ENCODE measurements around the gene PPM1L. TPM values are rescaled to one million over a fixed set of nuclear protein-coding genes. Genes with fewer than 3 reads are reported as not detected.
"Not testable (repeated sequence)": the region's sequence is repeated elsewhere in the genome, so short reads cannot be mapped to it uniquely, and the experiment has no call there.

PPM1L gene
- total RNA-seq, 1 donor = 2.5 TPM

- DNase-seq (ENCODE audit: low read depth) = no peak
- H3K4me3 ChIP-seq (ENCODE audit: low read depth, low read length) = no peak overlapping the region
- TF ChIP-seq, protein P1, sequence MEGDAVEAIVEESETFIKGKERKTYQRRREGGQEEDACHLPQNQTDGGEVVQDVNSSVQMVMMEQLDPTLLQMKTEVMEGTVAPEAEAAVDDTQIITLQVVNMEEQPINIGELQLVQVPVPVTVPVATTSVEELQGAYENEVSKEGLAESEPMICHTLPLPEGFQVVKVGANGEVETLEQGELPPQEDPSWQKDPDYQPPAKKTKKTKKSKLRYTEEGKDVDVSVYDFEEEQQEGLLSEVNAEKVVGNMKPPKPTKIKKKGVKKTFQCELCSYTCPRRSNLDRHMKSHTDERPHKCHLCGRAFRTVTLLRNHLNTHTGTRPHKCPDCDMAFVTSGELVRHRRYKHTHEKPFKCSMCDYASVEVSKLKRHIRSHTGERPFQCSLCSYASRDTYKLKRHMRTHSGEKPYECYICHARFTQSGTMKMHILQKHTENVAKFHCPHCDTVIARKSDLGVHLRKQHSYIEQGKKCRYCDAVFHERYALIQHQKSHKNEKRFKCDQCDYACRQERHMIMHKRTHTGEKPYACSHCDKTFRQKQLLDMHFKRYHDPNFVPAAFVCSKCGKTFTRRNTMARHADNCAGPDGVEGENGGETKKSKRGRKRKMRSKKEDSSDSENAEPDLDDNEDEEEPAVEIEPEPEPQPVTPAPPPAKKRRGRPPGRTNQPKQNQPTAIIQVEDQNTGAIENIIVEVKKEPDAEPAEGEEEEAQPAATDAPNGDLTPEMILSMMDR (IDR thresholded peaks at IDR 0.05; ENCODE audit: insufficient read depth, low read length) = no peak
These were observed 224.7 kb downstream of the PPM1L start for GRCh38 chr3:160980740-160981139.

DNA sequence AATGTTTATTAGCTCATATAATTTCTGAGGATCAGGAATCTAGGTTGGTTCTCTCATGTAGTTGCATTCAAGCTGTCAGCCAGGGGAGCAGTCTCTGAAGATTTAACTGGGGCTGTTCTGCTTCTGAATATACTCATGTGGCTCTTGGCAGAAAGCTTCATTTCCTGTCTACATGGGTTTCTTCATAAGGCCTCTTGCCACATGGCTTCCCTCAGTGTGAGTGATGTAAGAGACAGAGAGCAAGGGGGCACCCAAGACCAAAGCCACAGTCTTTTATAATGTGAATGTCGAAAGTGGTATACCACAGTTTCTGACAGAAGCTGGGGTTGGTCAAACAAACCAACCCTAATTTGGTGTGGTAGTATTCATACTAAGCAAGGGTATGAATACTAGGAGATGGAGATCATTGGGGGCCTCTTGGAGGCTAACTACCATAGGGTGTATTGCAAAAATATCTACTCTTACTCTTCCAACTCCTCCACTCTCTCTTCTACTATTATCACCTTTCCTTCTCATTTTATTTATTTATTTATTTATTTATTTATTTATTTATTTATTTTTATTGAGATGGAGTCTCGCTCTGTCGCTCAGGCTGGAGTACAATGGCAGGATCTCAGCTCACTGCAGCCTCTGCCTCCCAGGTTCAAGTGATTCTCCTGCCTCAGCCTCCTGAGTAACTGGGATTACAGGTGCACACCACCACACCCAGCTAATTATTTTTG lies 225.3 kb downstream of the PPM1L start:
- TF ChIP-seq, protein P1 (IDR thresholded peaks at IDR 0.05; ENCODE audit: insufficient read depth, low read length) = no peak
- DNase-seq (ENCODE audit: low read depth) = peak; percentile 1
- H3K4me3 ChIP-seq (ENCODE audit: low read depth, low read length) = no peak overlapping the region

- no peak for DNase-seq (ENCODE audit: low read depth)
- TF ChIP-seq, protein P1 (IDR thresholded peaks at IDR 0.05; ENCODE audit: insufficient read depth, low read length) = no peak
- H3K4me3 ChIP-seq (ENCODE audit: low read depth, low read length) = no peak overlapping the region
These were observed 226.5 kb downstream of the PPM1L start for GRCh38 chr3:160982491-160982890.

- H3K4me3 ChIP-seq (ENCODE audit: low read depth, low read length); DNase-seq (ENCODE audit: low read depth): not testable (repeated sequence)
These were observed 227.9 kb downstream of the PPM1L start for GRCh38 chr3:160983900-160984299.

GRCh38 chr3:160986069-160986468 lies 230.0 kb downstream of the PPM1L start:
- TF ChIP-seq, protein P1 (IDR thresholded peaks at IDR 0.05; ENCODE audit: insufficient read depth, low read length) = no peak
- no peak overlapping the region for H3K4me3 ChIP-seq (ENCODE audit: low read depth, low read length)
- DNase-seq (ENCODE audit: low read depth) = no peak

DNA sequence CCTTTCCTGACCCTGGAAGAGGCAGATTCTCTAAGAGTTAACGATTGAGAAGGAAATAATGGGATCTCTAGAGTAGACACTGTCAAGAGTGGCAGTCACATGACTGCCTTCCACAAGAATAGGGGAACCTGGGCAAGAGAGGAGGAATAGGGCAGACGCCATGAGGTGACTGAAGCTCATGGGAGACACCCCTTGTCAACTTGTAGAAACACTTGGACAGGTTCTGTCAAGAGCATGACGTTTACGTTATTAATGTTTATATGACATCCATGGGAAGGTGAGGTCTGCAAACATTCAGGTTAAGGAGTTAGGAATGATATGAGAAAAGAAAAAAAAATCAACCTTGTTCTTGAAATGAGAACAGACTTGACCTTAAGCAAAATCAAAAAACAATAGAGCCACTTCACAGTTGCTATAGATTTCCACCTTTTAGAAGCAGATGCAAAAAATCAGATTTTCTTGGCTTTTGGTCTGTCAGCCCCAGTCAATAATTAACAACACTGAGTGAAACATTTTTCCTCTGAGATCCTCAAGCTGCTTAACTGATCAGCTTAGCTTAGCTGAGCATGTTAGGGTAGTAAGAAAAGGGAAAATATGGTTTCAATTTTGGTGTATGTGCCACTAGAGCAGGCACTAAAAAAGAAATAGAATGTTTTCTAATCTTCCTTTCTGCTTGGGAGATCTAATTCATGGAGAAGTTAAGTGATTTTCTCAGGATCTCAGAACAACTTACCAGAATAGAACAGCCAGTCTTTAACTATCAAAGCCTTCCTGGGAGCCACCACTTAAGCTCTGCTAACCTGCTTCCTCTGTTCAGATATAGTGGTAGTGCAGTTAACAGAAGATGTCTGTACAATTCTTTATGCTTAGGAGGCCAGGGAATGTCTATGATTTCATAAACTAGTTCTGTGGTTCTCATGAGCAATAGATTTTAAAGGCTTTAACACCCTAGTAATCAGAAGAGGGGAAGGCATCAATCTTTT lies 232.2 kb downstream of the PPM1L start:
- no peak for DNase-seq (ENCODE audit: low read depth)
- TF ChIP-seq, protein P1 (IDR thresholded peaks at IDR 0.05; ENCODE audit: insufficient read depth, low read length) = no peak
- no peak overlapping the region for H3K4me3 ChIP-seq (ENCODE audit: low read depth, low read length)

DNA sequence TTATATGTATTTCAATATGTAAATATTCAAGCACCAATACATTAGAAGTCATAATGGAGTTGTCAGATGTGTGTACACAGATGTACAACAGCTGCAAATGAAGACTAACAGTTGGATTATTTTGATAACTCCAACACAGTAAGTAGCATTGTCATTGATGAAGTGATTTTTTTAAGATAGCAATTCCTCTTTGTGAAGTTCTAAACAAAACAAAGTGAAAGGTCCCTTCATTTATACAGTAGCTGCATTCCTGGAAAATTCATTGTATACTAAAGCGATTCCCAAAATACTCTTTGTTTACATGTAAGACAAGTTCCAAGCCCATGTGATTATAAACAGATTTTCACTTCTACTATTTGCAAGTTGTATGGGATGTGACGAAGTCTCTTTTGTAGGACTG lies 234.4 kb downstream of the PPM1L start:
- no peak overlapping the region for H3K4me3 ChIP-seq (ENCODE audit: low read depth, low read length)
- DNase-seq (ENCODE audit: low read depth) = no peak
- TF ChIP-seq, protein P1 (IDR thresholded peaks at IDR 0.05; ENCODE audit: insufficient read depth, low read length) = no peak
